DMS114 treated with DMSO at 0.1 percent for 48 hours (cell line): ENCODE data around the gene DDX3Y.

ENCODE experiments used
- DNase-seq: peaks from one replicate; lab custom pipeline; 2025; ENCODE audit not compliant: unreplicated experiment; lab: John Stamatoyannopoulos, UW

DDX3Y gene

DNA sequence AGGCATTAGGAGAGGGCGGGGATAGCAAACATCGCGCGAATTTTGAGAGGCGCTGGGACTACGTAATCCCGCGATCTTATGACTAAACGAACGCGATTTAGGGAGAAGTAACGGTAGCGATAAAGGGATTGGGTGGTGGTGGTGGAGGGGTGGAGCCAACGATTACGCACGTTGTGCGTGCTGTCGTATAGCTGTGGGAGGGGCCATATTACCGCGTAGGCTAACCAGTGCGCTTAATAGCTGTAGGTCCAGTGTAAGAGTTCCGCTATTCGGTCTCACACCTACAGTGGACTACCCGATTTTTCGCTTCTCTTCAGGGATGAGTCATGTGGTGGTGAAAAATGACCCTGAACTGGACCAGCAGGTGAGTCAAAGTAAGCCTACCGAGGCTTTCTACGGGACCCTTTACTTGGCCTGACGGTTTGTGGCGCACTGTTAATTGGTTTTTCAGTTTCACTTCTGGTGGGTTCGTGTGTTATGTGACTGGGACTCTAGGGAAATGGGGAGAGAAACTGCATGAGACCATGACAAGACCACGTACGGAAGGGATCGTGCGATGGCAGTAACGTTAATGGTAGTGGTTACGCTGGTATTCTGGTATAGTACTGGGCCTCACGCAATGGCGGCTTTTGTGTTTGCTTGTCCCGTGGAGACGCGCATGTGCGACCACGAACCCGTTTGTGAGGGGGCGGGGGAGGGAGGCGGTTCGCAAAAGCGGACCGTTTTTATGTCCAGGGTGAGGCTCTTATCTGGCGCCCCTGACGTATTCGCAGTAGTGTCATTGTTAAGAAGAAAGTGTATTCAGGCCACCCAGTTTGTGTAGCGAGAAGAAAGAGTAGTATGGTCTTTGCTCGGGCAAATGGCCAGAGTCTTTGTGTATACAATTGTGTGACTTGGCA, at the start of gene DDX3Y:
DDX3Y (plus strand) TSS at position 251 of the 899 bp plus-strand sequence; CDS start at position 320, 69 bp downstream.
- no peak for DNase-seq

DNA sequence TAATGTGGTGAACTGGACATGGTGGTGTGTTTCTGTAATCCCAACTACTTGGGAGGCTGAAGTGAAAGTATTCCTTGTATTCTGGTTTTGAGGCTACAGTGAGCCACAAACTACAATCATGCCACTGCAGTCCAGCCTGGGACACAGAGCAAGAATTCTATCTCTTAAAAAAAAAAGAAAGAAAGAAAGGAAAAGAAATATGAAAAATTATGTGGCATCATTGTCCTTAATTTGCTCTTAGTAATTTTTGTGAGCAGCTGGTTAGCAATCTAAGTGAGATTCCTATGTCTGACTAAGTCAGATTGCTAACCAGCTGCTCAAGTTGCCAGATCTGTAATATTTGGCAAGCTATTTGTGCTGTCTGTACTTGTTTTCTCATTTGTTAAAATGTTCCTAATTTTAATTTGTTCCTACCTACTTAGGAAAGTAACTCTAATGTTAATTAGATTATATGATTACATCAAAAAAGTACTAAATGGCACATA, 48.8 kb upstream of the DDX3Y start:
- no peak for DNase-seq

DNA sequence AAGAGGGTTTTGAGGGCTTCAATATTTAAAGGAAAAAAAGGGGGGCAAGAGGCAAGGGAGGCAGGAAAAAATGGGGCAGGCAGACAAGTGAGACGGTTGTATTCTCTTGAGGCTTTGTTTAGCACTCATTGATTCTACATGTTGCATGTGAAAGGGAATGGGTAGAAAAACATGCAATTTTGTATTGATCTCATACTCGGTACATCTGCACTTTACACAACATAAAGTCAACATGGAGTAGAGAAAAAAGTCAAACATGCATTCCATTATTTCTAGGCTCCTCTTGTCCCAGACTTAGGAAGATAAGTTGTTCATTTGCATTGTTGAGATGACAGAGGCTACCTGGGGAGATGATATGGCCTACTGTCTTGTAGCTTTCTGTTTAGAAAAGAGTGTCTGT, 36.7 kb upstream of the DDX3Y start:
- no peak for DNase-seq

GRCh38 chrY:12896973-12897372, 7.7 kb upstream of the DDX3Y start:
- no peak for DNase-seq

DNA sequence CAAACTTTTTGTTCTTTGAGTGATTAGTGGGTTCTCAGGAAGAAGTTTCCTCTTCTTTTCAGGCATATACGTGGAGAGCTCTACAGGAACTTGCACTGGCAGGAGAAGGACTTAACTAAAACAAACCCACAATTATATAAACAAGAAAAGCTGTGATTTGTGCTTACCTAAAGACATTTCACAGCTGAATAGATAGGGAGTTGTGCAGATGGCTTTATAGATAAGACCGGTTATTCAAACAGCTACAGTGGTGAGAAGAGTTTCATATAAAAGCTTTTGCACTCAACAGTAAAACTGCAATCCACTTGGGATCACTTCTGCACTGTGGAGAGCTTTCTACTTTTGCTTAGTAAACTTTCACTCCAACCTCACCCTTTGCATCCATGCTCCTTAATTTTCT, 6.1 kb upstream of the DDX3Y start:
- DNase-seq, result no peak

- no peak for DNase-seq
Measured at GRCh38 chrY:12905517-12905872, 827 bp downstream of the DDX3Y start.

- DNase-seq, result no peak
Measured at GRCh38 chrY:12905895-12906294, 1.2 kb downstream of the DDX3Y start.

DNA sequence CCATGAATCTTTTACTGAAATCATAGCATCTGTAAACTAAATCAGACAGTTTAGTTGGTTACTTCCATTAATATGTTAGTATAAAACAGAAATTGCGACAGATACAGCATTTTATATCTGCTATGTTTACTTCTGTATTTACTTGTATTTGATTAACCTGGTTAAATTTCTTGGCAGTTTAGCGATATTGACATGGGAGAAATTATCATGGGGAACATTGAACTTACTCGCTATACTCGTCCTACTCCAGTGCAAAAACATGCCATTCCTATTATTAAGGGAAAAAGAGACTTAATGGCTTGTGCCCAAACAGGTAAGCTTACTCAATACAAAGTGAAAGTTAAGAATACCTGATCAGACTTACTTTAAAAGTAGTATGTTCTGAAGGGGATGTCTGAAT, 8.9 kb downstream of the DDX3Y start:
- no peak for DNase-seq

DNA sequence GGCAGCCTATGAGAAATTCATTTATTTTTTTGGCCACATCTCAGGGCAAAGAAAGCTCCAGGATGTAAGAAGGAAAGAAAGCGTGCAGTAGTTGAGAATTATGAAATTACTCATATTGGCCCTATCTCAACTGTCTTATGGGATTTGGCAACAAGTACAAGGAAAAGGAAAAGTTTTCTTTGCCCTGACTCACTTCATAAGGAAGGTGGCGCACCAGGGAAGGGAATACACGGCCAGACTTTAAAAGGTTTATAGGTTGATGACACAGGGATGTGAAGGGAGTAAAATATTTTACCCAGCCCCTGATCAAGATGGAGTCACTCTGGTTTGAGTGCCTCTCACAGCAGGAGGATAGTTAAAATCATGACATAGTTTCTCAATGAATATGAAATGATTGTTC, 23.4 kb downstream of the DDX3Y start:
- DNase-seq, result no peak

DNA sequence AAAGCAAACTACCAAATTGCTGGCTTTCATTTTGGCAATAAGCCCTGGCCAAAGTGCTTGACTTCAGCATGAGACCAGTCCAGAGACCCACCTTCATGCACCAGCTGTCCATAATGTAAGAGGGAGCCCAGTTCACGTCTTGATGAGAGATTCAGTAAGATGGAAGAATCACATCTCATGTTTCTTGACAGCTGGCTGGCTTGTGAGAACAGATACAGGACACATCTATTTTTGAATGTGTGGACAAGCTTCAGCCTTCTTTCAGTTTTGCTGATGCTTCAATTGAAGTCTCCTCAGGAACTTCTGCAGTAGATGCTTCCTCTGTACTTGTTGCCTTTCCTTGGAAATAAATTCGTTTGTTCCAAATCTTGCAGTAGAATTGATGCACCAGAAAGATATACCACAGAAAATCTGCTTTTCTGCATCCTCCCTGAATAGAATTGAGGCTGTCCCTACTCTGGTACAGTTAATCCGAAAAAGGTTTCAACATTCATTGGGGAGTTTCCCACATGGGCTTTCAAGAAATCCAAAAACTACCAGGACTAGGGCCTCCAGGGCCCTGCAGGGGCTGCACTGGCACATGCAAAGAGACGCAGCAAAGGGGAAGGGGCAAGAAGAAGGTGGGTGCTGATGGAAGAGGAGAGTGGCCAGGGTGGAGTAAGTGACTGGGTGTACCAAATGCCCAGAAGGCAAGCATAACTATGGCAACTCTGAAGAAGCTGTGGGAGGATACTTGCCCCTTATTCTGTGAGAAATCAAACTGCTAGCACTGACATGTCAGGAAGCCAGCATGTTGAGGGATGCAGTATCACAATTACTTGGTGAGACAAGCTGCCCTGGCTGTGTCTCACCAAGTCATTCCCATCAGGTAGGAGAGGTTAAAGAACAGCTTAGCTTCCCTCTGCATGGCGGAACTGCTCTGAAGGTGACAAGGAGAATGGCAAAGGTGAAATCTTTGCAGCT, 37.3 kb downstream of the DDX3Y start:
- DNase-seq, result no peak
